GM12892 (cell line): ENCODE results near the gene TACC3.
A peak's percentile ranks its signal among the peaks of the same experiment; 100 is the strongest.
"Not testable (repeated sequence)": the region's sequence is repeated elsewhere in the genome, so short reads cannot be mapped to it uniquely, and the experiment has no call there.

Source experiments
- DNase-seq: peaks from one replicate; pipeline ENCODE4 v3.0.0; 2011; ENCODE audit not compliant: insufficient read length
- FAIRE-seq: peaks from 2 replicates; lab custom pipeline; 2011; peaks lifted over from hg19 to GRCh38; lab: Jason Lieb, UNC
- POLR2A ChIP-seq: IDR thresholded peaks from 2 replicates; pipeline ENCODE4 v1.6.1; 2011; ENCODE audit warnings: low read depth, low read length, control low read depth
- POLR2AphosphoS5 ChIP-seq: IDR thresholded peaks from 2 replicates; pipeline ENCODE4 v1.6.1; 2011; ENCODE audit warnings: low read depth, low read length, control low read depth
- TAF1 ChIP-seq: IDR thresholded peaks from 2 replicates; pipeline ENCODE4 v1.6.1; 2011; ENCODE audit warnings: low read depth, mild to moderate bottlenecking, control low read depth, low read length, borderline replicate concordance

TACC3 gene

GRCh38 chr4:1684506-1685234, 36.7 kb upstream of the TACC3 start:
- TF ChIP-seq TAF1 (no peak), POLR2AphosphoS5 (no peak), POLR2A (peak; percentile 25; the same call in 1 of the 2 replicates)
- peak; percentile 89 for FAIRE-seq

DNA sequence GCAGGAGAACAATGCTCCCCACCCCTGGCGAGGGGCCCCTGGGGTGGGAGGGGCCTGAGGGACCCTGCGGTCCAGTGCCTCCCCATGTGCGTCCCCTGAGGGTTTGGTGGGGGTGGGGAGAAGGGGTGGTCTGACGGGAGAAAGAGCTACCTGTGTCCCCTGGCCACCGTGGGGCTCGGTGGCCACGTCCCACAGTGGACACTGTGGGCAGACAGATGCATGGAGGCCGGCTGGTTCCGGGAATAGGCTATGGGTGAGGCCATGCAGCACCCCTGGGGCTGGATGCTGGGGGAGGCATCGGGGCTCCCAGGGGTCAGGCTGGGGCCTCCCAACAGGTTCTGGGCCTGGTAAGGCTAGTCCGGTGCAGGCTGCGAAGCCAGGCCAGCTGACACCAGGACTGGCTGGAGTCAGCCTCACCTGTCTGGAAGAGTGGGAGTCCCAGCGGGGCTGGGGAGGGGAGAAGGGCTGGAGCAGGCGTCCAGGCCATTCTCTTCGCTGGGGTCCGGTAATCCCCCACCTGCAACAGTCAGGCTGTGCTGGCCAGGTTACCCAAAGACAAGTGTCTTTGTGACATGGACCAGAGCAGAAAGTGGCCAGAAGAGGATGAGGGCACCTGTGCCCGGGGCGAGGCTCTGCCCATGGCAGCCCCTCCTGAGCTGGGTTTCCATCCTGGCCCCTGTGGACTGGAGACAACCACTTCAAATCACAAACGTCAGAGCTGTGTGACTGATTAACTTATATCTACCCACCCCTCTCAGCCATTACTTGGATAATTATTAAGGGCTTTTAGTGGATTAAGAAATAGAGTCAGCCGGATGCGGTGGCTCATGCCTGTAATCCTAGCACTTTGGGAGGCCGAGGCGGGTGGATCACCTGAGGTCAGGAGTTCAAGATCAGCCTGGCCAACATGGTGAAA, 35.8 kb upstream of the TACC3 start:
- no peak for FAIRE-seq
- TF ChIP-seq POLR2AphosphoS5 = no peak
- TF ChIP-seq TAF1 = no peak
- TF ChIP-seq POLR2A = no peak
- DNase-seq = no peak

More at GRCh38 chr4:1684506-1685234, 36.7 kb upstream of the TACC3 start:
- DNase-seq = no peak

GRCh38 chr4:1686440-1687036, 34.8 kb upstream of the TACC3 start:
- TF ChIP-seq POLR2A (no peak), POLR2AphosphoS5 (no peak; the same call in 1 of the 2 replicates), TAF1 (no peak)
- DNase-seq = no peak
- no peak for FAIRE-seq

GRCh38 chr4:1690698-1691097, 30.6 kb upstream of the TACC3 start:
- TF ChIP-seq TAF1 = no peak
- 0 out of 2 replicates have a peak, but pooled peaks have one; percentile 39 for TF ChIP-seq POLR2A
- no peak for DNase-seq
- no peak for FAIRE-seq

DNA sequence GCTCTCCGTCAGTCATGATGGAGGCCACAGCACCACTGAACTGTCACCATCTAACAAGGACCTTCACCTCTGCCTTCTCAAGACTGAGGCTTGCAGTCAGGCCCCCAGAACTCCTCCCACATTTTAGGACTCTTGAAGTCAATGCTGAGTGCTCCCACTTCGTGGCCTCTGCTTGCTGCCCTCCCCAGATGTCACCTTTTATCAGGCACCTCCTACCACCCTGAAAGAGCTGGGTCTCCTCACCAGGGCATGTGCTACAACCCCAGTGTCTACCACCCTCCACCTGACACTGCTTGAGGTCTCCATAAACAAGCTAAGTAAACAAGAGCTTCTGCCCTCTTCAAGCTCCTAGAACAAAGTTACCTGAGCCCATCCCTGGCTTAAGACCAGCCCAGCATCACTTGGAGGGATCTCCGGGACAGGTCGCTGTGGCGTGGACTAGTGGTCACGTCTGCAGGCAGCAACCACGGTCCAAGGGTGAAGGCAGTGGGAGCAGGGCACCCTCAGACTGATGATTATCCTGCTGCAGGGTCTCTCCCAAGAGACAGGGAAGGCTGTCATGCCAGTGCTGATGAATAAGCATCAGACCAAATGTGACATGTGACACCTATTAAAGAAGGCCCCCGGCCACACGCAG, 29.5 kb upstream of the TACC3 start:
- DNase-seq (no peak), FAIRE-seq (no peak)

GRCh38 chr4:1693131-1693896, 28.0 kb upstream of the TACC3 start:
- peak; percentile 58 for DNase-seq
- TF ChIP-seq TAF1 (no peak), POLR2A (peak; percentile 43; the same call in 1 of the 2 replicates), POLR2AphosphoS5 (peak; percentile 34; the same call in 1 of the 2 replicates)
- peak; percentile 88 for FAIRE-seq

More for the DNA sequence above, 29.5 kb upstream of the TACC3 start:
- TF ChIP-seq POLR2A = peak; percentile 56
- no peak; the same call in none of the 2 replicates for TF ChIP-seq POLR2AphosphoS5
- TF ChIP-seq TAF1 = no peak

DNA sequence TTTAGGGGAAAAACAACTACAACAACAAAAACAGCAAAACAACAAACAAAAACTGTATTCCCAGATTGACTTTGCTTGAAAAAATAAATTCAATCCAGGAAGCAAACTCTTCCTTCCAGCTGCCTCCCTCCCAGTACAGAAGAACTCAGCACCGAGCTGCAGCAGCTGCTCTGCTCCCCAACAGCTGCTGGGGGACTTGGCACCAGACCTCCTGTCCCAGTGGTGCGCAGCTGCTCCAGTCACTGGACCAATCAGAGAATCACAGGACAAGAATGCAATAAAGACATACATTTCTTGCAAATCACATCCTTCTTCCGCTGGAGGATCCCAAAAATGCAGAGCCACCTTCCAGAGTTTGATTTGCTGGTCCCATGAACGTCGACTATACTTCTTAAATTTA, 25.4 kb upstream of the TACC3 start:
- DNase-seq = no peak
- TF ChIP-seq POLR2AphosphoS5 (no peak), TAF1 (no peak), POLR2A (no peak)
- FAIRE-seq = no peak

GRCh38 chr4:1701671-1702070, 19.6 kb upstream of the TACC3 start:
- DNase-seq, FAIRE-seq: not testable (repeated sequence)

GRCh38 chr4:1703867-1704266, 17.5 kb upstream of the TACC3 start:
- FAIRE-seq = no peak
- DNase-seq = no peak
- TF ChIP-seq TAF1 (no peak), POLR2A (no peak), POLR2AphosphoS5 (no peak)

GRCh38 chr4:1705732-1706131, 15.6 kb upstream of the TACC3 start:
- no peak for TF ChIP-seq POLR2AphosphoS5
- no peak for TF ChIP-seq POLR2A
- TF ChIP-seq TAF1 = no peak
- no peak for DNase-seq
- FAIRE-seq = no peak
